Fibroblast of villous mesenchyme (primary cell): ENCODE measurements around the gene SORCS2. TPM values are rescaled to one million over a fixed set of nuclear protein-coding genes. Genes with fewer than 3 reads are reported as not detected.

Experiments
- DNase-seq: peaks from one replicate; pipeline ENCODE4 v3.0.0-alpha.2; 2010; ENCODE audit warnings: low read depth
- H3K4me3 ChIP-seq: 2 replicates; pipeline ENCODE4 v1.5.1; 2011; ENCODE audit warnings: low read depth, mild to moderate bottlenecking, low read length
- total RNA-seq: library from RNA; depleted of rRNA; stranded (reverse); fragments of >200 nt; gene quantifications from 2 replicates; pipeline ENCODE4 v1.2.3, GENCODE V29; 2012
- TF ChIP-seq, protein P1 (sequence below): IDR thresholded peaks from 2 replicates; pipeline ENCODE4 v1.5.1; 2012; ENCODE audit warnings: low read depth, mild to moderate bottlenecking, low read length; ENCODE audit not compliant: insufficient read depth

SORCS2 gene
- total RNA-seq, 1 donor: under 0.01 TPM

DNA sequence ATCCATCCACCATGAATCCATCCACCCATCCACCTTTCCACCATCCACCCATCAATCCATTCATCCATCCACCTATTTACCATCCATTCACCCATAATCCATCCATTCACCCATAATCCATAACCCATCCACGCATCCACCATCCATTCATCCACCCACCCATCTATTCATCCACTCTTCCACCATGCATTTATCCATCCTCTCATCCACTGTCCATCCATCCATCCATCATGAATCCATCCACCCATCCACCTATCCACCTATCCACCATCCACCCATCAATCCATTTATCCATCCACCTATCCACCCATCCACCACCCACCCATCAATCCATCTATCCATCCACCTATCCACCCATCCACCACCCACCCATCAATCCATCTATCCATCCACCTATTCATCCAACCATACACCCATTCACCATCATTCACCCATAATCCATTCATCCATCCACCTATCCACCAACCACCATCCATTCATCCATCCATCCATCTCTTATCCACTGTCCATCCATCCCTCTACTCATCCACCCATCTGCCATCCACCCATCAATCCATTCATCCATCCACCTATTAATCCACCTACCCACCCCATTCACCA is 422.1 kb downstream of the SORCS2 start:
- no peak for DNase-seq
- H3K4me3 ChIP-seq: no peak overlapping the region

DNA sequence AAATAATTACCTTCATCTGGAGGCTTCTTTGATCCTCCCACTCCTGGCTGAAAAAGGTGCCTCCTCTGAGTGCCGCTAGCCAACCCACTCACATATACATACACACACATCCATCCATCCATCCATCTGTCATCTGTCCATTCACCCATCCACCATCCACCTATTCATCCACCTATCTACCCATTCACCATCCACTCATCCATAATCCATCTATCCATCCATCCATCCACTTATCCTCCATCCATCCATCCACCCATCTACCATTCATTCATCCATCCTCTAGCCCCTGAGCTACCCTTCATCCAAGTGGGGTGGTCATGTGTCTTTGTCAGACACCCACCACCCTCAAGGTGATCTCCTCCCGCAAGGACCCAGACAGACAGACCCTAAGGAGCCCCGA is 423.9 kb downstream of the SORCS2 start:
- TF ChIP-seq, protein P1, sequence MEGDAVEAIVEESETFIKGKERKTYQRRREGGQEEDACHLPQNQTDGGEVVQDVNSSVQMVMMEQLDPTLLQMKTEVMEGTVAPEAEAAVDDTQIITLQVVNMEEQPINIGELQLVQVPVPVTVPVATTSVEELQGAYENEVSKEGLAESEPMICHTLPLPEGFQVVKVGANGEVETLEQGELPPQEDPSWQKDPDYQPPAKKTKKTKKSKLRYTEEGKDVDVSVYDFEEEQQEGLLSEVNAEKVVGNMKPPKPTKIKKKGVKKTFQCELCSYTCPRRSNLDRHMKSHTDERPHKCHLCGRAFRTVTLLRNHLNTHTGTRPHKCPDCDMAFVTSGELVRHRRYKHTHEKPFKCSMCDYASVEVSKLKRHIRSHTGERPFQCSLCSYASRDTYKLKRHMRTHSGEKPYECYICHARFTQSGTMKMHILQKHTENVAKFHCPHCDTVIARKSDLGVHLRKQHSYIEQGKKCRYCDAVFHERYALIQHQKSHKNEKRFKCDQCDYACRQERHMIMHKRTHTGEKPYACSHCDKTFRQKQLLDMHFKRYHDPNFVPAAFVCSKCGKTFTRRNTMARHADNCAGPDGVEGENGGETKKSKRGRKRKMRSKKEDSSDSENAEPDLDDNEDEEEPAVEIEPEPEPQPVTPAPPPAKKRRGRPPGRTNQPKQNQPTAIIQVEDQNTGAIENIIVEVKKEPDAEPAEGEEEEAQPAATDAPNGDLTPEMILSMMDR: no peak
- H3K4me3 ChIP-seq: no peak overlapping the region
- DNase-seq: no peak

More for the DNA sequence above, 422.1 kb downstream of the SORCS2 start:
- TF ChIP-seq, protein P1: no peak

DNA sequence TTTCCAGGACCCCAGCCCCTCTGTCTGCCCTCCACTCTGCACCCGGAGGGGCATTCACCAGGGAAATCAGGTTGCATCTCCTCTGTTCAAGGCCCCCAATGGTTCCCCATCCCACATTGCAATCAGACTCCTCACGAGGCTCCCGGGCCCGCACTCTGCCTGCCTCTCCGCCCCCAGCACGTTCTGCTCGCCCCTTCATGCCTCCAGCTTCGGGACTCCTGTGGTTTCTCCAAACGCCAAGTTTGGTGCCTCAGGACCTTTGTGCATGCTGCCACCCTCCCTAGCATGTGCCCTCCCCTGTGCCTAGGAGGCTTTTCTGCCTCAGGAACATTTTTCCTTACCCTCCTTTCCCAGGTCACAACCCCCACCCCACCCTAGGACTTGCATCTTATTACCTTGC is 426.0 kb downstream of the SORCS2 start:
- H3K4me3 ChIP-seq: no peak overlapping the region
- no peak for DNase-seq
- TF ChIP-seq, protein P1: no peak

DNA sequence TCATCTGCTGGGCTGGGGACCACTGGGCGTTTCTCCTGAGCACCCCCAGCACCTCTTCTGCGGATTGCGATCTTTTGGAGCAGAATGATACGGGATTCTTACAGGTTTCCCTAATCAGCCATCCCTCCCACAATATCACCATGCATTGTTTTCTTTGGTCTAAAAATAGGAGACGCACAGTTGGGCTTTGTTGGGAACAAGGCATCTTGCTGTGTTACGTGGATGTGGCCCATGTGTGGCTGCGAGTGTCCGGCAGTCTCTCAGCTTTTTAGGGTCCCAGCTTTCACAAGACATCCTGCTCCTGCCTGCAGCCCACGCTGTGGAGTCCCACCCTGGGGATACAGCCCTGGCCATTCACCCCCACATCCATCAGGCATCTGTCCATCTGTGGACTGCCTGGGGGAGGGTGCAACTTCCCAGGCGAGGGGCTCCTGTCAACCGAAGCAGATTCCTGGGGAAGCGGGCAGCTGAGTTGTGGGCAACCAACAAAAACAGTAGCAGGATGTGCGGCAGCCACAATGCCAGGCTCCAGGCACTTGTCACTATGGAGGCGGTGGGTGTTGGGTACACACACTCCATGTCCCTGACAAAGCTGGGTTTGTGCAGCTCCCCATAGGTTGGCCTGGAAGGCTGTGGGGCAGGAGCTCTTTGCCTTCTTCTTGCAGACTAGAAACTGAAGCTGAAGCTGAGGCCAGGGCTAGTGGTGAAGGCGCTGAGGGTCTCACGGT is 427.9 kb downstream of the SORCS2 start:
- DNase-seq: no peak
- no peak overlapping the region for H3K4me3 ChIP-seq
- TF ChIP-seq, protein P1: no peak

DNA sequence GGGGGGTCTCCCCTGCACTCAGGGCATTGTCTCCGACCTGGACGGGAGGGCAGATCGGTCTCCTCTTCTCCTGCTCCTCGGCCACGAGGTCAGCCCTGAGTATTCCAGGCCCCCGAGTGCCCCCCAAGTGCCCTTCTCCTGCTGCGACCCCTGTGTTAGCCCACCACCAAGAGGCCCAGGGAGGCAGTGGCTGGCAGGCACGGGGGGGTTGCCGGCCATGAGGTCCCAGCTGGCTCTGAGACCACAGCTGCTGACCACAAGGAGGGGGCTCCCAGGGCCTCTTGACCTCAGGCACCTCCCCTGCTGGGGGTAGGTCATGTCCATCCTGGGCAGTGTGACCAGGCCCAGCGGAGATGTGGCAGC is 428.5 kb downstream of the SORCS2 start:
- DNase-seq: no peak
- TF ChIP-seq, protein P1: no peak
- no peak overlapping the region for H3K4me3 ChIP-seq

DNA sequence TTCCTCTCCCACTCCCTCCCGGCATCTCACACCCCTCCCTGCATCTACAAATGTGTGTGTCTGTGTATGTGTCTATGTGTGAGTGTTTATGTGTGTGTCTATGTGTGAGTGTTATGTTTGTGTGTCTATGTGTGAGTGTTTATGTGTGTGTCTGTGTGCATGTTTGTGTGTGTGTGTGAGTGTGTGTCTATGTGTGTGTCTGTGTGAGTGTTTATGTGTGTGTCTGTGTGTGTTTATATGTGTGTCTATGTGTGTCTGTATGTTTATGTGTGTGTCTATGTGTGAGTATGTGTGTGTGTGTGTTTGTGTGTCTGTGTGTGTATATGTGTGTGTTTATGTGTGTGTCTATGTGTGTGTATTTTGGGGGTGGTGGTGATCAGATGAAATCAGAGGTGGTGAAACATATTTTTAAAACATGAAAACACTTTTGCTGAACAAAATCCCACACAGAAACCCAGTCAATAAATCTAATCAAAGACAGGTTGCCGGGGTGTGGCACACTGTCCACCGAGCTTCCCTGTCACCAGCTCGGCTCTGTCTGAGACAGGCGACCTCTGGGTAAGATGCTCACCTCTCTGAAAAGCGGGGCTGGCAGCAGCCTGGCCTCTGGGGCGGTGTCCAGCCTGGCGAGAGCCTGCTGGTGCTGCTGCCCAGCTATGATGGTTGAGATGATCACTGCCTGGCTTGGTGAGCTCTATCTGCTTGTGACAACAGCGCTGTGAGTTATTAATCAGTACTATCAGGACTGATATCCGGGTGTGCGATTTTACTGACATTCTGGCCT is 429.1 kb downstream of the SORCS2 start:
- no peak overlapping the region for H3K4me3 ChIP-seq
- TF ChIP-seq, protein P1: no peak
- DNase-seq: no peak
